Vagina (tissue), 2 donors: ENCODE measurements around the gene PSG6. TPM values are rescaled to one million over a fixed set of nuclear protein-coding genes. Genes with fewer than 3 reads are reported as not detected.
"Not testable (repeated sequence)": the region's sequence is repeated elsewhere in the genome, so short reads cannot be mapped to it uniquely, and the experiment has no call there.

Experiments used
- DNase-seq, 2 donors: peaks; one replicate each; pipeline ENCODE4 v3.0.0-alpha.2; 2017; ENCODE audit errors: extremely low spot score in 2 of 2
- H3K27ac ChIP-seq: fragments of 200-600 bp; sonication (generic); one replicate; pipeline ENCODE4 v1.5.1; 2019
- H3K27me3 ChIP-seq: fragments of 200-600 bp; sonication (generic); one replicate; pipeline ENCODE4 v1.5.1; 2019
- H3K36me3 ChIP-seq, 2 donors: fragments of 200-600 bp; sonication (generic); one replicate each; pipeline ENCODE4 v1.5.1; 2017 to 2019
- H3K4me1 ChIP-seq: fragments of 200-600 bp; sonication (generic); one replicate; pipeline ENCODE4 v1.5.1; 2019
- H3K4me3 ChIP-seq, 2 donors: fragments of 200-600 bp; sonication (generic); 1 replicate in 1 of 2; 2 replicates in 1 of 2; pipeline ENCODE4 v1.5.1; 2016 to 2019
- H3K9me3 ChIP-seq: fragments of 200-600 bp; sonication (generic); one replicate; pipeline ENCODE4 v1.5.1; 2019
- POLR2A ChIP-seq, 2 donors: fragments of 450-650 bp; IDR thresholded peaks; one replicate each; pipeline ENCODE4 v1.6.1; 2017; ENCODE audit warnings: antibody characterized with exemption in 2 of 2, mild to moderate bottlenecking in 2 of 2, moderate library complexity in 2 of 2
- POLR2AphosphoS5 ChIP-seq, 2 donors: sonication (generic); formaldehyde crosslinking; IDR thresholded peaks; one replicate each; pipeline ENCODE4 v1.9.0; 2017; ENCODE audit warnings: antibody characterized with exemption in 2 of 2, mild to moderate bottlenecking in 2 of 2, low read depth in 1 of 2; ENCODE audit not compliant: insufficient read depth in 1 of 2
- intact Hi-C: fragments of 100-400 bp; cut with DNase I; formaldehyde crosslinking; loops from one replicate; pipeline ENCODE4 v1.15.1; 2023
- total RNA-seq: library from RNA; depleted of rRNA; stranded (reverse); fragments of >200 nt; gene quantifications from one replicate; pipeline ENCODE4 v1.2.3, GENCODE V29; 2016
- TF ChIP-seq, protein P1 (sequence below), 3 experiments: fragments of 450-650 bp in 2 of 3; fragments of 200-600 bp in 1 of 3; sonication (generic) in 1 of 3; IDR thresholded peaks; one replicate each; pipeline ENCODE4 v1.5.1; 2017 to 2019; ENCODE audit warnings: antibody characterized with exemption in 3 of 3, mild to moderate bottlenecking in 2 of 3, moderate library complexity in 2 of 3

The PSG6 gene
- not detected for total RNA-seq

DNA sequence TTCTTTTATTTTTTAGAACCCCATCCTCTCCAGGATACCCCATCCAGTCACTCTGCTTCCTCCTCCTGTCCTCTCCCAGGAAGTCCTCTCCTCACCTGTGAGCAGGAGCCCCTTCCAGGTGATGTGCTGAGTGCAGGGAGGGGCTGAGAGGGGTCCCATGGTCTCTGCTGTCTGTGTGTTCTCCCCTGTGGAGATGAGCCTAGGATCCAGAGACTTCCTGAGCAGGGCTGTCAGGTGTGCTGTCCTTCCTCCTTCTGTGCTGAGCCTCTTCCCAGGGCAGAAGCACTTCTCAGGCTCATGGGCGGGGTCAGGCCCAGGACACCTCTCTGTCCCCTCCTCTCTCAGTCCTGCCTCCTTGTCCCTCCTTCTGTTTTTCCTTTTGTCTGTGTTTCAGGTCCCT lies at the start of gene PSG6:
Gene PSG6 (minus strand): TSS at position 261 of the 400 bp plus-strand sequence. CDS start 102 bp downstream, at position 159.
- H3K4me3 ChIP-seq, DNase-seq, H3K27ac ChIP-seq, H3K36me3 ChIP-seq, H3K4me1 ChIP-seq, H3K27me3 ChIP-seq, H3K9me3 ChIP-seq, intact Hi-C loops: not testable (repeated sequence)

DNA sequence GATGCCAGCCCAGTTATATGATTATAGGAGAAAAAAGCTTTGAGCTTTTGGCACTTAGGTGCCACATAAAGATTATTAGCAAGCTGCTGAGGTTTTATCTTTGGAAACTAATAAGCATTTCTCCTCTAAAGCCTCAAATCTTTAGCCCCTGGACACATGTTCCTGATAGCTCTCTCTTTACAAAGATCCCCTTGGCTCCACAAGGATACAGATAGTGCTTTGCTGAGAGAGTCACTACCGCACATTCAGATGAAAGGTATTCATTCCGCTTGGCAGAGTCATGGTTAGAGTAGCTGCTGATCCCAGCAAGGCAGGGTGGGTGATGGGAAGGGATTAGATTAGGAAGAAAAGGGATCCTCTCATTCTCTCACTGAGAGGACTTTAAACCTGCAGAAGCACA lies 47.5 kb upstream of the PSG6 start:
- H3K36me3 ChIP-seq = no peaks in the 10 kb centered on the region
- no peaks in the 10 kb centered on the region for H3K9me3 ChIP-seq
- H3K27ac ChIP-seq = no peak overlapping the region
- H3K4me3 ChIP-seq = no peak overlapping the region
- TF ChIP-seq POLR2AphosphoS5 (IDR thresholded peaks at IDR 0.05; ENCODE audit: insufficient read depth in 1 of 2, low read depth in 1 of 2) (no peak), POLR2A (IDR thresholded peaks at IDR 0.05) (no peak)
- TF ChIP-seq, protein P1, sequence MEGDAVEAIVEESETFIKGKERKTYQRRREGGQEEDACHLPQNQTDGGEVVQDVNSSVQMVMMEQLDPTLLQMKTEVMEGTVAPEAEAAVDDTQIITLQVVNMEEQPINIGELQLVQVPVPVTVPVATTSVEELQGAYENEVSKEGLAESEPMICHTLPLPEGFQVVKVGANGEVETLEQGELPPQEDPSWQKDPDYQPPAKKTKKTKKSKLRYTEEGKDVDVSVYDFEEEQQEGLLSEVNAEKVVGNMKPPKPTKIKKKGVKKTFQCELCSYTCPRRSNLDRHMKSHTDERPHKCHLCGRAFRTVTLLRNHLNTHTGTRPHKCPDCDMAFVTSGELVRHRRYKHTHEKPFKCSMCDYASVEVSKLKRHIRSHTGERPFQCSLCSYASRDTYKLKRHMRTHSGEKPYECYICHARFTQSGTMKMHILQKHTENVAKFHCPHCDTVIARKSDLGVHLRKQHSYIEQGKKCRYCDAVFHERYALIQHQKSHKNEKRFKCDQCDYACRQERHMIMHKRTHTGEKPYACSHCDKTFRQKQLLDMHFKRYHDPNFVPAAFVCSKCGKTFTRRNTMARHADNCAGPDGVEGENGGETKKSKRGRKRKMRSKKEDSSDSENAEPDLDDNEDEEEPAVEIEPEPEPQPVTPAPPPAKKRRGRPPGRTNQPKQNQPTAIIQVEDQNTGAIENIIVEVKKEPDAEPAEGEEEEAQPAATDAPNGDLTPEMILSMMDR (IDR thresholded peaks at IDR 0.05) = no peak
- intact Hi-C loops = no loop called here
- no peaks in the 10 kb centered on the region for H3K27me3 ChIP-seq
- no peaks in the 10 kb centered on the region for H3K4me1 ChIP-seq
- DNase-seq = no peak

DNA sequence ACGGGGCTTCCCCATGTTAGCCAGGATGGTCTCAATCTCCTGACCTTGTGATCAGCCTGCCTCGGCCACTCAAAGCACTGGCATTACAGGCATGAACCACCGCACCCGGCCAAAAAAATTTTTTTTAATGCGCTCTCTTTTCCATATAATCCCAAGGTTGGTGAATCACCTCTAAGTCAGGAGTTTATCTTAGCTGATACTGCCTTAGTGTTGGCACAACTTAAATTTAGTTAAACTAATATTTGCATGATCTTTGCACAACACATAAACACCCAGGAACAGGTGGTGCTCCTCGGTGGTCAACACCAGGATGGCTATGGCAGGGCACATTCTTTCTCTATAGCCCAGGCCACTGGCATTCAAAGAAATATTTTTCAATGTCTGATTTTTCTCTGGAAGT lies 43.4 kb upstream of the PSG6 start:
- intact Hi-C loops = no loop called here
- no peaks in the 10 kb centered on the region for H3K27me3 ChIP-seq
- TF ChIP-seq POLR2AphosphoS5 (IDR thresholded peaks at IDR 0.05; ENCODE audit: insufficient read depth in 1 of 2, low read depth in 1 of 2) (no peak), POLR2A (IDR thresholded peaks at IDR 0.05) (no peak)
- TF ChIP-seq, protein P1 (IDR thresholded peaks at IDR 0.05) = no peak
- no peaks in the 10 kb centered on the region for H3K36me3 ChIP-seq
- no peak for DNase-seq
- no peak overlapping the region for H3K4me3 ChIP-seq
- no peaks in the 10 kb centered on the region for H3K9me3 ChIP-seq
- H3K4me1 ChIP-seq = no peaks in the 10 kb centered on the region
- H3K27ac ChIP-seq = no peak overlapping the region

- H3K27me3 ChIP-seq, DNase-seq, H3K4me1 ChIP-seq, intact Hi-C loops, H3K9me3 ChIP-seq, H3K27ac ChIP-seq, H3K4me3 ChIP-seq, H3K36me3 ChIP-seq: not testable (repeated sequence)
Measured at GRCh38 chr19:42952126-42952525, 34.4 kb upstream of the PSG6 start.

- H3K27ac ChIP-seq, H3K27me3 ChIP-seq, H3K4me3 ChIP-seq, intact Hi-C loops, H3K36me3 ChIP-seq, H3K9me3 ChIP-seq, DNase-seq, H3K4me1 ChIP-seq: not testable (repeated sequence)
Measured at GRCh38 chr19:42951476-42951875, 33.8 kb upstream of the PSG6 start.

- no peaks in the 10 kb centered on the region for H3K9me3 ChIP-seq
- H3K27ac ChIP-seq = no peak overlapping the region
- no peaks in the 10 kb centered on the region for H3K36me3 ChIP-seq
- intact Hi-C loops = no loop called here
- H3K4me1 ChIP-seq = no peaks in the 10 kb centered on the region
- H3K4me3 ChIP-seq = no peak overlapping the region
- no peaks in the 10 kb centered on the region for H3K27me3 ChIP-seq
- TF ChIP-seq POLR2A (IDR thresholded peaks at IDR 0.05) = no peak
- no peak for DNase-seq
Measured at GRCh38 chr19:42942187-42942789, 24.6 kb upstream of the PSG6 start.

DNA sequence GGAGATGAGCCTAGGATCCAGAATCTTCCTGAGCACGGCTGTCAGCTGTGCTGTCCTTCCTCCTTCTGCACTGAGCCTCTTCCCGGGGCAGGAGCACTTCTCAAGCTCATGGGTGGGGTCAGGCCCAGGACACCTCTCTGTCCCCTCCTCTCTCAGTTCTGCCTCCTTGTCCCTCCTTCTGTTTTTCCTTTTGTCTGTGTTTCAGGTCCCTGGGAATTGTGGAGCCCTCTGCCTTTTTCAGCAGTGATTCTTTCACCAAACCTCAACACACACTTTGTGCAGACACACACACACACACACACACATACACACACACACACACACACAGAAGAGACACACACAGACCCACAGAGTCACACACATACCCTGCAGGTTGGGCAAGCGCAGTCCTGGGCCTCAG lies 19.4 kb upstream of the PSG6 start, which contains the start of gene PSG7:
Gene PSG7 (minus strand): TSS at position 101 of the 400 bp plus-strand sequence. CDS start 131 bp downstream, outside the sequence.
- H3K4me3 ChIP-seq, intact Hi-C loops, H3K4me1 ChIP-seq, H3K27ac ChIP-seq, H3K9me3 ChIP-seq, H3K27me3 ChIP-seq, DNase-seq, H3K36me3 ChIP-seq: not testable (repeated sequence)

DNA sequence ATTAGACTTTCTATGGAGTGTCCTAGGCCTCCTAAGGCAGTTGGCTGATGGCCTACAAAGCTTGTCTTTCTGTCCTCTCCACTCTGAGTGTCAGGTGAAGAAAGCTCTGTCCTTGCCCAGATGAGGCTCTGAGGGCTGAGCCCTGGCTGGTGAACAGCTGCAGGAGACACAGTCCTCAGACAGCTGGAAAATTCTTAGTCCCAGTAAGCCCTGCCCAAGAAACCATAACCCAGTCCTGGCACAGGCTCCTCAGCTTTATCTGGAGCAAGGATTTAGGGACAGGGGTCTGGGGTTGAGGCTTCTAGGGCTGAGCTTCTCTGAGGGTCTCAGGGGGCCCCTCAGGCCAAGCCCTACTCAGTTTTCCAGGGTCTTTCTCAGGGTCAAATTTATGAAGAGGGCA lies 17.0 kb upstream of the PSG6 start:
- H3K4me1 ChIP-seq, H3K9me3 ChIP-seq, H3K27me3 ChIP-seq, intact Hi-C loops, H3K27ac ChIP-seq, H3K4me3 ChIP-seq, DNase-seq, H3K36me3 ChIP-seq: not testable (repeated sequence)

GRCh38 chr19:42934183-42934582 lies 16.5 kb upstream of the PSG6 start:
- H3K4me3 ChIP-seq, H3K36me3 ChIP-seq, H3K4me1 ChIP-seq, intact Hi-C loops, H3K27me3 ChIP-seq, DNase-seq, H3K27ac ChIP-seq, H3K9me3 ChIP-seq: not testable (repeated sequence)

DNA sequence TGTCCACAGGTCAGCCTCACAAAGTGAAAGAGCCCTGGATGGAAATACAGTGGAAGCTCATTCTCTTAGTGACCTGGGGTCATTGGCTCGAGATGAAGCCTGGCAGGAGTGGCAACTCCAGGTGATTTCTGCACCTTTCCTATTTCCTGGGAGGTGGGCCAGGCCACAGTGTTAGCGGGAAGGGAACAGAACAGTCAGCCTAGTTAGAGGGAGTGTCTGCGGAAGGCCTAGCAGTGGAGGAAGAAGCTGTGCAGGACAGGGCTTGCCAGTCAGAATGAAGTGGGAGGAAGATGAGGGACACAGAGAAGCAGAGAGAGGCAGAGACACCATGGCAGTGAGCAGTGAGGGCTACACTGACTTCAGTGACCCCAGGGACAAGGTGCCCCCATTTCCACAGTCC lies 15.7 kb upstream of the PSG6 start:
- DNase-seq, H3K36me3 ChIP-seq, H3K4me1 ChIP-seq, H3K9me3 ChIP-seq, intact Hi-C loops, H3K4me3 ChIP-seq, H3K27me3 ChIP-seq, H3K27ac ChIP-seq: not testable (repeated sequence)

GRCh38 chr19:42932485-42933101 lies 14.9 kb upstream of the PSG6 start:
- H3K4me1 ChIP-seq, H3K27ac ChIP-seq, DNase-seq, H3K4me3 ChIP-seq, intact Hi-C loops, H3K36me3 ChIP-seq, H3K27me3 ChIP-seq, H3K9me3 ChIP-seq: not testable (repeated sequence)
